GM10847 (cell line): ENCODE results near the gene OLFML3.

ENCODE experiments used
- POLR2A ChIP-seq: IDR thresholded peaks from 2 replicates; pipeline ENCODE4 v1.6.1; 2011; ENCODE audit not compliant: insufficient read length; ENCODE audit errors: extremely low read depth

OLFML3 gene

GRCh38 chr1:113998361-113998760 lies 19.1 kb downstream of the OLFML3 start:
- no peak for TF ChIP-seq POLR2A

- TF ChIP-seq POLR2A, result no peak
Observed at GRCh38 chr1:113999233-113999632, 20.0 kb downstream of the OLFML3 start.

GRCh38 chr1:113999799-114000198 lies 20.5 kb downstream of the OLFML3 start:
- TF ChIP-seq POLR2A, result no peak

- no peak for TF ChIP-seq POLR2A
Observed at GRCh38 chr1:114000406-114000805, 21.1 kb downstream of the OLFML3 start.

GRCh38 chr1:114002492-114003239 lies 23.4 kb downstream of the OLFML3 start:
- TF ChIP-seq POLR2A, result no peak

GRCh38 chr1:114003431-114003830 lies 24.2 kb downstream of the OLFML3 start:
- no peak for TF ChIP-seq POLR2A

- no peak for TF ChIP-seq POLR2A
Observed at GRCh38 chr1:114008480-114008941, 29.2 kb downstream of the OLFML3 start.

GRCh38 chr1:114008993-114009392 lies 29.7 kb downstream of the OLFML3 start:
- TF ChIP-seq POLR2A, result no peak

GRCh38 chr1:114009393-114009792 lies 30.1 kb downstream of the OLFML3 start:
- no peak for TF ChIP-seq POLR2A

- TF ChIP-seq POLR2A, result no peak
Observed at GRCh38 chr1:114010433-114011184, 31.3 kb downstream of the OLFML3 start.

GRCh38 chr1:114011796-114012195 lies 32.5 kb downstream of the OLFML3 start:
- TF ChIP-seq POLR2A, result no peak

GRCh38 chr1:114015075-114015474 lies 35.8 kb downstream of the OLFML3 start:
- TF ChIP-seq POLR2A, result no peak

GRCh38 chr1:114021665-114022099 lies 42.4 kb downstream of the OLFML3 start:
- TF ChIP-seq POLR2A, result no peak

- no peak for TF ChIP-seq POLR2A
Observed at GRCh38 chr1:114022877-114023276, 43.6 kb downstream of the OLFML3 start.

GRCh38 chr1:114023377-114023776 lies 44.1 kb downstream of the OLFML3 start:
- TF ChIP-seq POLR2A, result no peak

- no peak for TF ChIP-seq POLR2A
Observed at GRCh38 chr1:114024049-114024448, 44.8 kb downstream of the OLFML3 start.
